ENCODE data around the gene IMPDH1. TPM values are rescaled to one million over a fixed set of nuclear protein-coding genes. Genes with fewer than 3 reads are reported as not detected.

Gene IMPDH1
- total RNA-seq, 1 experiment from 2014 or later = 114 TPM

DNA sequence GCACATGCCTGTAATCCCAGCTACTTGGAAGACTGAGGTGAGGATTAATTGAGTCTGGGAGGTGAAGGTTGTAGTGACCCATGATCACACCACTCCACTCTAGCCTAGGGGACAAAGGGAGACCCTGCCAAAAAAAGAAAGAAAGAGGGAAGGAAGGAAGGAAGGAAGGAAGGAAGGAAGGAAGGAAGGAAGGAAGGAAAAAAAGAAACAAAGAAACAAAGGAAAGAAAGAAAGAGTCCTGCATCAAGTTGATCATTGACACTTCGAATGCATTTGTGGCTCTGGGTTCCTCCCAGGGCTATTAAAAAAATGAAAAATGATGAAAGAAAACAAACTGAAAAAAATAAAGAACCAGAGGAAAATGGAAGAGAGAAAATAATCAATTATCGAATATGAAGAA is 44.4 kb downstream of the IMPDH1 start:
- ChIA-PET CTCF (no interaction called here), POLR2A (no interaction called here)
- intact Hi-C loops (cut with micrococcal nuclease; ENCODE audit: unreplicated experiment) (no loop called here), in situ Hi-C loops (cut with HindIII; ENCODE audit: low pct_unique_long_range_greater_than_20kb, low sequenced_read_pairs) (no loop called here)
- no peaks in the 10 kb centered on the region for H3K9me3 ChIP-seq (ENCODE audit: control insufficient read depth, insufficient read depth, low read depth, low read length)
- H3K4me3 ChIP-seq (ENCODE audit: low read depth in 2 of 2, low read length in 2 of 2) = no peak overlapping the region
- DNase-seq (ENCODE audit: low read depth, low spot score) (no peak), ATAC-seq (no peak)
- no TSS peak for BruUV-seq (replicated peaks)
- H3K27me3 ChIP-seq (ENCODE audit: control insufficient read depth, insufficient read depth, low read length) = peaks cover 24% of the 10 kb centered on the region
- no peaks in the 10 kb centered on the region; the same call in 1 of the 2 replicates for H3K4me1 ChIP-seq (ENCODE audit: control insufficient read depth, insufficient read depth, low read length)
- no peaks in the 10 kb centered on the region for H3K36me3 ChIP-seq (ENCODE audit: control insufficient read depth, insufficient read depth, low read length)
- H3K27ac ChIP-seq (ENCODE audit: low read length) = no peak overlapping the region
- TF ChIP-seq, protein P1, sequence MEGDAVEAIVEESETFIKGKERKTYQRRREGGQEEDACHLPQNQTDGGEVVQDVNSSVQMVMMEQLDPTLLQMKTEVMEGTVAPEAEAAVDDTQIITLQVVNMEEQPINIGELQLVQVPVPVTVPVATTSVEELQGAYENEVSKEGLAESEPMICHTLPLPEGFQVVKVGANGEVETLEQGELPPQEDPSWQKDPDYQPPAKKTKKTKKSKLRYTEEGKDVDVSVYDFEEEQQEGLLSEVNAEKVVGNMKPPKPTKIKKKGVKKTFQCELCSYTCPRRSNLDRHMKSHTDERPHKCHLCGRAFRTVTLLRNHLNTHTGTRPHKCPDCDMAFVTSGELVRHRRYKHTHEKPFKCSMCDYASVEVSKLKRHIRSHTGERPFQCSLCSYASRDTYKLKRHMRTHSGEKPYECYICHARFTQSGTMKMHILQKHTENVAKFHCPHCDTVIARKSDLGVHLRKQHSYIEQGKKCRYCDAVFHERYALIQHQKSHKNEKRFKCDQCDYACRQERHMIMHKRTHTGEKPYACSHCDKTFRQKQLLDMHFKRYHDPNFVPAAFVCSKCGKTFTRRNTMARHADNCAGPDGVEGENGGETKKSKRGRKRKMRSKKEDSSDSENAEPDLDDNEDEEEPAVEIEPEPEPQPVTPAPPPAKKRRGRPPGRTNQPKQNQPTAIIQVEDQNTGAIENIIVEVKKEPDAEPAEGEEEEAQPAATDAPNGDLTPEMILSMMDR (IDR thresholded peaks at IDR 0.05) = no peak
- TF ChIP-seq, protein P2, sequence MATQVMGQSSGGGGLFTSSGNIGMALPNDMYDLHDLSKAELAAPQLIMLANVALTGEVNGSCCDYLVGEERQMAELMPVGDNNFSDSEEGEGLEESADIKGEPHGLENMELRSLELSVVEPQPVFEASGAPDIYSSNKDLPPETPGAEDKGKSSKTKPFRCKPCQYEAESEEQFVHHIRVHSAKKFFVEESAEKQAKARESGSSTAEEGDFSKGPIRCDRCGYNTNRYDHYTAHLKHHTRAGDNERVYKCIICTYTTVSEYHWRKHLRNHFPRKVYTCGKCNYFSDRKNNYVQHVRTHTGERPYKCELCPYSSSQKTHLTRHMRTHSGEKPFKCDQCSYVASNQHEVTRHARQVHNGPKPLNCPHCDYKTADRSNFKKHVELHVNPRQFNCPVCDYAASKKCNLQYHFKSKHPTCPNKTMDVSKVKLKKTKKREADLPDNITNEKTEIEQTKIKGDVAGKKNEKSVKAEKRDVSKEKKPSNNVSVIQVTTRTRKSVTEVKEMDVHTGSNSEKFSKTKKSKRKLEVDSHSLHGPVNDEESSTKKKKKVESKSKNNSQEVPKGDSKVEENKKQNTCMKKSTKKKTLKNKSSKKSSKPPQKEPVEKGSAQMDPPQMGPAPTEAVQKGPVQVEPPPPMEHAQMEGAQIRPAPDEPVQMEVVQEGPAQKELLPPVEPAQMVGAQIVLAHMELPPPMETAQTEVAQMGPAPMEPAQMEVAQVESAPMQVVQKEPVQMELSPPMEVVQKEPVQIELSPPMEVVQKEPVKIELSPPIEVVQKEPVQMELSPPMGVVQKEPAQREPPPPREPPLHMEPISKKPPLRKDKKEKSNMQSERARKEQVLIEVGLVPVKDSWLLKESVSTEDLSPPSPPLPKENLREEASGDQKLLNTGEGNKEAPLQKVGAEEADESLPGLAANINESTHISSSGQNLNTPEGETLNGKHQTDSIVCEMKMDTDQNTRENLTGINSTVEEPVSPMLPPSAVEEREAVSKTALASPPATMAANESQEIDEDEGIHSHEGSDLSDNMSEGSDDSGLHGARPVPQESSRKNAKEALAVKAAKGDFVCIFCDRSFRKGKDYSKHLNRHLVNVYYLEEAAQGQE (IDR thresholded peaks at IDR 0.05; ENCODE audit: insufficient read depth in 1 of 2, low read depth in 2 of 2, low read length in 1 of 2) = no peak

DNA sequence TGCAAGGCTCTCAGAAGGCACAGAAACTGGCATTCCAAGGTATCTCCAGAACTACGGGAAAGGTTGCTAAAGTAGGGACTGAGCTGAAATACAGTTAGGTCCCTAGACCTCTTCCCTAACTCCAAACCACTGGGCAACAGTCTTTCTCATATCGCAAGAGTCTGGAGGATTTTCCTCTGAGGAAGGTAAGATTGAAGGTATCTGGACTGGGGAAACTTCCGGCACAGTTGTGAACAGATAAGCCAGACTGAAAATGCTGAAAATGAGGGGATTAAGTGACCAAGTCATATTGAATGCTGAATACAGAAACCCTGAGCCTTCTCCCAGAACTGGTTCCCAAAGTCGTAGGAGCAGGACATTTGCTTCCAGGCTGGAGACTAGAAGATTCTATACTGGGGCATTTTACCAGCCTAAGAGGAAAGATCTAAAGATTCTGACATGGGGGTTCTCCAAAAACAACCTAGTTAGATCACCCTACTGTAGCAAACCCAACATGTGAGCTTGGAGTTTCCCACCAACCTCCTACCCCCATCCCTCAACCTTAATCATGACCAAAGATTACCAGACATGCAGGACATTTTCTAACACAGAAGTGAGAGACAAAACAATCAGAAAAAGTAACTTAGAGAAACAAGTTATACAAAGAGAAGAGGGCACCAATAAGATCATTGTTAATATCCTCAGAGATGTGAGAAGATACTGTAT is 45.5 kb downstream of the IMPDH1 start:
- CTCF ChIA-PET = no interaction called here
- no TSS peak for BruUV-seq (replicated peaks)

More for the DNA sequence above, 45.5 kb downstream of the IMPDH1 start:
- H3K36me3 ChIP-seq (ENCODE audit: control insufficient read depth, insufficient read depth, low read length) = no peaks in the 10 kb centered on the region
- intact Hi-C loops (cut with micrococcal nuclease; ENCODE audit: unreplicated experiment) (no loop called here), in situ Hi-C loops (cut with HindIII; ENCODE audit: low pct_unique_long_range_greater_than_20kb, low sequenced_read_pairs) (no loop called here)
- H3K4me1 ChIP-seq (ENCODE audit: control insufficient read depth, insufficient read depth, low read length) = no peaks in the 10 kb centered on the region; the same call in 1 of the 2 replicates
- H3K9me3 ChIP-seq (ENCODE audit: control insufficient read depth, insufficient read depth, low read depth, low read length) = no peaks in the 10 kb centered on the region
- DNase-seq (ENCODE audit: low read depth, low spot score) (no peak), ATAC-seq (no peak)
- peaks cover 24% of the 10 kb centered on the region for H3K27me3 ChIP-seq (ENCODE audit: control insufficient read depth, insufficient read depth, low read length)
- no peak overlapping the region for H3K27ac ChIP-seq (ENCODE audit: low read length)
- no peak overlapping the region for H3K4me3 ChIP-seq (ENCODE audit: low read depth in 2 of 2, low read length in 2 of 2)
- POLR2A ChIA-PET = interaction anchor here (0.6 kb wide), 1 partner anchor 23 kb away, joined by 23 read pairs; no protein-coding TSS in a partner anchor
- TF ChIP-seq POLR2AphosphoS5 (IDR thresholded peaks at IDR 0.05; ENCODE audit: low read depth, low read length) (no peak), SIN3A (IDR thresholded peaks at IDR 0.05; ENCODE audit: borderline replicate concordance, insufficient read depth, low read depth, low read length) (no peak), TCF7L2 (IDR thresholded peaks at IDR 0.05; ENCODE audit: low read depth, low read length) (no peak)
- TF ChIP-seq, protein P1 (IDR thresholded peaks at IDR 0.05) = no peak
- TF ChIP-seq, protein P2 (IDR thresholded peaks at IDR 0.05; ENCODE audit: insufficient read depth in 1 of 2, low read depth in 2 of 2, low read length in 1 of 2) = no peak

All from Panc1 (cell line).